Activated CD4-positive, alpha-beta T cell treated with anti-CD3 and anti-CD28 coated beads for 36 hours (primary cell): ENCODE results near the gene DDX19B. TPM values are rescaled to one million over a fixed set of nuclear protein-coding genes. Genes with fewer than 3 reads are reported as not detected.

Source experiments
- ATAC-seq: fragments of 200-7000 bp; cut with Tn5 transposase; one replicate; pipeline ENCODE4 v1.10.0; 2021; ENCODE audit warnings: mild to moderate bottlenecking, moderate library complexity
- CTCF ChIA-PET: fragments of 350-600 bp; sonication (Branson Sonifier 250); formaldehyde crosslinking; loops from one replicate; lab custom pipeline; 2021; ENCODE audit warnings: antibody characterized with exemption; lab: Charles Lee
- POLR2A ChIA-PET: fragments of 350-600 bp; sonication (Branson Sonifier 250); formaldehyde crosslinking; loops from one replicate; lab custom pipeline; 2021; ENCODE audit warnings: antibody characterized with exemption, inconsistent platforms; lab: Charles Lee
- DNase-seq: peaks from one replicate; pipeline ENCODE4 v3.0.0-alpha.2; 2020
- H3K27ac Mint-ChIP-seq: one replicate; pipeline ENCODE4 v1.8.0; 2021; ENCODE audit warnings: mixed read lengths
- H3K27me3 Mint-ChIP-seq: one replicate; pipeline ENCODE4 v1.8.0; 2021; ENCODE audit warnings: mixed read lengths
- H3K36me3 Mint-ChIP-seq: one replicate; pipeline ENCODE4 v1.8.0; 2021; ENCODE audit warnings: low read depth, mixed read lengths
- H3K4me1 Mint-ChIP-seq: one replicate; pipeline ENCODE4 v1.8.0; 2021; ENCODE audit warnings: mixed read lengths
- H3K4me3 Mint-ChIP-seq: one replicate; pipeline ENCODE4 v1.8.0; 2021; ENCODE audit warnings: mild to moderate bottlenecking, moderate library complexity, mixed read lengths
- H3K9me3 Mint-ChIP-seq: one replicate; pipeline ENCODE4 v1.8.0; 2021; ENCODE audit warnings: low read depth, mixed read lengths
- intact Hi-C, 2 experiments: fragments of 100-400 bp; cut with DNase I in 1 of 2; cut with micrococcal nuclease in 1 of 2; formaldehyde crosslinking; loops; one replicate each; pipeline versions ENCODE4 v1.14.2 to v1.15.1; 2022 to 2024; cut with DNase I, micrococcal nuclease
- total RNA-seq, 2 experiments: library from RNA; stranded (reverse); gene quantifications; one replicate each; pipeline ENCODE4 v1.2.3, GENCODE V29; 2021

DDX19B gene
- total RNA-seq, 2 experiments from 2014 or later: 32.3 to 34.7 TPM

DNA sequence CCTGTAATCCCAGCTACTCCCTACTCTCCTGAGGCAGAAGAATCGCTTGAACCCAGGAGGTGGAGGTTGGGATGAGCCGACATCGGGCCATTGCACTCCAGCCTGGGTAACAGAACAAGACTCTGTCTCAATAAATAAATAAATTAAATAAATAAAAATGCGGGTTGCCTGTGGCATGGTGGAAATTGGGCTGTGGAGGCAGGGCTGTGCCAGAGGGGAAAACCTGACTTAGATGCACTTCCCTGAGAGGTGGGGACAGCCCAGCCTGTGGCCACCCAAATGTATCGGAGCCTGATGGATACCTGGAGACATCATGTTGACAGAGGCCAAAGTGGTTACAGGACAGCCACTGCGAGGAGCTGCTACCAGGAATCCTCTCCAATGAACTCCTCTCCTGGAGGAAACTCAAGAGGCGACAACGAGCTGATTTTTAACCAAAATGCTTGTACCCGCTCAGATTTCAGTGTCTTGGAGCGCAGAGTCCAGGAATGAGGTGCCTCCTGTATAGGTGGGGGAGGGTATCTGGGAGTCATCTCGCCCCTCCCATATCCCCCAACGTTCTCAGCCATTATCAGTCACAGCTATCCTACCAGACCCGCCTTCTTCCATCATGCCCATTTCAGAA is 80.0 kb downstream of the DDX19B start:
- ATAC-seq (no peak), DNase-seq (no peak)
- ChIA-PET CTCF (interaction anchor here (1.2 to 2.7 kb wide), 3 partner anchors 118 to 274 kb away, joined by 4 to 8 read pairs (median 4); partner anchors contain the start of gene COG4), POLR2A (interaction anchor here (1.1 to 2.9 kb wide), 3 partner anchors 33 to 146 kb away, joined by 4 to 27 read pairs (median 17); partner anchors contain the start of genes COG4 and DDX19A)
- H3K4me3 Mint-ChIP-seq: peak overlapping the region; percentile 86
- peaks cover 12% of the 10 kb centered on the region for H3K4me1 Mint-ChIP-seq
- H3K27me3 Mint-ChIP-seq: no peaks in the 10 kb centered on the region
- peak overlapping the region; percentile 31 for H3K27ac Mint-ChIP-seq
- peaks cover 25% of the 10 kb centered on the region for H3K36me3 Mint-ChIP-seq
- H3K9me3 Mint-ChIP-seq: no peaks in the 10 kb centered on the region
- intact Hi-C loops: no loop called here

- H3K27ac Mint-ChIP-seq: peak overlapping the region; percentile 91
- H3K9me3 Mint-ChIP-seq: no peaks in the 10 kb centered on the region
- H3K4me1 Mint-ChIP-seq: peaks cover 12% of the 10 kb centered on the region
- peak; percentile 45 for ATAC-seq
- ChIA-PET POLR2A (interaction anchor here (0.6 to 2.9 kb wide), 13 partner anchors 10 to 816 kb away, joined by 3 to 27 read pairs (median 4); partner anchors contain the start of genes AARS1, COG4, DDX19A and ST3GAL2), CTCF (interaction anchor here (0.6 to 2.7 kb wide), 11 partner anchors 10 to 391 kb away, joined by 3 to 8 read pairs (median 4); partner anchors contain the start of gene FCSK)
- peaks cover 23% of the 10 kb centered on the region for H3K36me3 Mint-ChIP-seq
- intact Hi-C loops: loop anchor here (1.0 to 5.0 kb wide), 3 partner anchors 50 to 272 kb away; partner anchors contain the start of gene AARS1 (in 1 of the 2)
- no peaks in the 10 kb centered on the region for H3K27me3 Mint-ChIP-seq
- H3K4me3 Mint-ChIP-seq: peak overlapping the region; percentile 86
- DNase-seq: peak; percentile 92
Measured at GRCh38 chr16:70380248-70380918, 81.4 kb downstream of the DDX19B start.

DNA sequence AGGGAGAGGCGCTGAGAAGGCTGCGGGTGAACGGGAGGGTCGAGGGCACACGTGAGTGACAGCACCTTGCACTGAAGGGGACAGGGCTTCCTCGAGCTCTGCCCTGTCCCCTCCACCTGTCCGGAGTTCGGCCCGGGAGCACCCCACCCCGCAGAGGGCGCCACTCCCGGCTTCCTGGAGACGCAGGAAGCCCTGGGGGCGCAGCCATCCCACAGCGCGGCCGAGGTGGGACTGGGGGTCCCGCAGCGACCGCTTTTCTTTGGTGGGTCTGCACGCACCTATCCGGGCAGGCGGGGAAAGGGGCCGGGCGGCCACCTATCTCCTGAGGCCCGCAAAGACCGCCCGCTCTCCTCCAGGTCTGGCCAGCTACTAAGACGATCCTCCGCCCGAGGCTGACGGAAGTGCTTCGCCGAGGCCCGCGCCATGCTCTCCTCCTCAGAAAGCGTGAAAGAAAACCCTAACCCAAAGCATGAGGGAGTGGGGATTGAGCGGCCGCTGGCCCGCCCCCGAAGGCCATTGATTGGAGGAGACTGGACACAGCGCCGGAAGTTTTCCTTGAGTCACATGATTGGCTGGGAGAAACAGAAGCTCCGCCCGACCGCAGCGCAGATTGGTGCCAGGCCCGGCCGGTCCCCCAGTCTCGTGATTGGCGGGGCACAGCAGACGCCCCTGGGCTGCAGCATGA is 82.1 kb downstream of the DDX19B start:
- POLR2A ChIA-PET: interaction anchor here (0.6 to 2.9 kb wide), 23 partner anchors 13 to 817 kb away, joined by 3 to 27 read pairs (median 4); partner anchors contain the start of genes AARS1, COG4, DDX19A and DDX19B
- no peaks in the 10 kb centered on the region for H3K9me3 Mint-ChIP-seq
- H3K27ac Mint-ChIP-seq: peak overlapping the region; percentile 91
- intact Hi-C loops: loop anchor here (1.0 to 5.0 kb wide), 10 partner anchors 23 to 271 kb away; partner anchors contain the start of genes COG4 (in 2 of the 2), DDX19A (in 2 of the 2), FCSK (in 2 of the 2) and SF3B3 (in 2 of the 2)
- no peaks in the 10 kb centered on the region for H3K27me3 Mint-ChIP-seq
- peak; percentile 93 for ATAC-seq
- CTCF ChIA-PET: interaction anchor here (0.7 to 2.7 kb wide), 10 partner anchors 10 to 390 kb away, joined by 3 to 8 read pairs (median 4); partner anchors contain the start of gene FCSK
- peak overlapping the region; percentile 86 for H3K4me3 Mint-ChIP-seq
- H3K4me1 Mint-ChIP-seq: peaks cover 12% of the 10 kb centered on the region
- DNase-seq: peak; percentile 98
- peaks cover 18% of the 10 kb centered on the region for H3K36me3 Mint-ChIP-seq

DNA sequence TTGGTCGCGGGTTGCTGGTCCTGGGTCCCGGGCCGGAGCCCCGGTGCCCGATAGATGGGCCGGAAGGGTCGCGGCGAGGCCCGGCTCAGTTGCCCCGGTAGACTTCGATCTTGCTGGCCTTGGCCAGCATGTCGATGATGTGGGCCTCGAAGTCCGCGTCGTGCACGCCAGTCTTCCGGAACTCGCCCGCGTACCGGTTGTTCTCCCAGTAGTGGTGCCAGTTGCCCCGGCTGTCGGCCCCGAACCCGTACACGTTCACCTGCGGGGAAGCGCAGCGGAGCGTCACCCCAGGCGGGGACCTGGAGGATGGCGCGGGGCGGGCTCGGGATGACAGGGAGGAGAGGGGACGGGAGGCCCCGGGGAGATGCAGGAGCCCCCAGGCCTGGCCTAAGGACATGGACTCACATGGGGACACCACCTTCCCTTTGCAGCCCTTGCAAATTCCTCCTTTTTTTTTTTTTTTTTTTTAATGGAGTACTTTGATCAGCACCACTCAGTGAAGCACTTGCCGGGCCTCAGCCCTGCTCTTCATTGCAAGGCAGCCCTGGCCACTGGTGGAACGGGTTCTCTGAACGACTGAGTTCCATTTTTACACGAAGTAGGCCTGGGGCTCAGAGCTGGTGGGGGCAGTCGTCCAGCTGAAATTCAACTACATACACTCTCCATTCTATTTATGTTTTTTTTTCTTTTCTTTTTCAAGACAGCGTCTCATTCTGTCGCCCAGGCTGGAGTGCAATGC is 82.8 kb downstream of the DDX19B start:
- CTCF ChIA-PET: interaction anchor here (0.7 to 1.9 kb wide), 5 partner anchors 9 to 132 kb away, joined by 3 to 8 read pairs (median 5); partner anchors contain the start of gene FCSK
- POLR2A ChIA-PET: interaction anchor here (0.6 to 2.9 kb wide), 18 partner anchors 12 to 540 kb away, joined by 3 to 27 read pairs (median 4); partner anchors contain the start of genes AARS1, COG4, DDX19A and DDX19B
- no peaks in the 10 kb centered on the region for H3K27me3 Mint-ChIP-seq
- intact Hi-C loops: loop anchor here (1.0 to 5.0 kb wide), 9 partner anchors 23 to 271 kb away; partner anchors contain the start of genes COG4 (in 2 of the 2), DDX19A (in 2 of the 2), FCSK (in 2 of the 2) and SF3B3 (in 2 of the 2)
- peaks cover 12% of the 10 kb centered on the region for H3K4me1 Mint-ChIP-seq
- ATAC-seq (peak; percentile 18), DNase-seq (no peak)
- H3K36me3 Mint-ChIP-seq: peaks cover 14% of the 10 kb centered on the region
- peak overlapping the region; percentile 78 for H3K27ac Mint-ChIP-seq
- peak overlapping the region; percentile 86 for H3K4me3 Mint-ChIP-seq
- H3K9me3 Mint-ChIP-seq: no peaks in the 10 kb centered on the region

GRCh38 chr16:70383421-70383960 is 84.5 kb downstream of the DDX19B start:
- intact Hi-C loops: loop anchor here (5.0 kb wide), 1 partner anchor 269 kb away; no protein-coding TSS in a partner anchor
- H3K4me3 Mint-ChIP-seq: no peak overlapping the region

More at GRCh38 chr16:70383421-70383960, 84.5 kb downstream of the DDX19B start:
- peaks cover 9% of the 10 kb centered on the region for H3K4me1 Mint-ChIP-seq
- H3K36me3 Mint-ChIP-seq: peaks cover 14% of the 10 kb centered on the region
- no peaks in the 10 kb centered on the region for H3K9me3 Mint-ChIP-seq
- ATAC-seq (no peak), DNase-seq (no peak)
- ChIA-PET CTCF (interaction anchor here (0.7 to 1.3 kb wide), 3 partner anchors 11 to 139 kb away, joined by 3 to 4 read pairs (median 3); partner anchors contain the start of gene COG4), POLR2A (no interaction called here)
- H3K27ac Mint-ChIP-seq: no peak overlapping the region
- no peaks in the 10 kb centered on the region for H3K27me3 Mint-ChIP-seq

Other genes starting within 250 kb of the DDX19B start
- 10 to 100 TPM; 26.4 to 26.7 TPM for gene PDPR, start 184.9 kb upstream of the DDX19B start, total RNA-seq
- gene CLEC18C, start 125.4 kb upstream of the DDX19B start, total RNA-seq: under 1 TPM in 1 of 2 experiments, not detected in 1; 0.25 TPM
- gene EXOSC6, start 47.2 kb upstream of the DDX19B start, total RNA-seq: 10 to 100 TPM; 18.7 to 23.5 TPM
- gene AARS1, start 9.7 kb upstream of the DDX19B start, total RNA-seq: 100 to 1,000 TPM; 180 to 189 TPM
- gene DDX19A, start 47.7 kb downstream of the DDX19B start, total RNA-seq: 10 to 100 TPM; 47.7 to 52.9 TPM
- 10 to 100 TPM; 14.8 to 16.6 TPM for gene ST3GAL2, start 139.9 kb downstream of the DDX19B start, total RNA-seq
- 10 to 100 TPM; 10.3 to 13.4 TPM for gene FCSK, start 155.4 kb downstream of the DDX19B start, total RNA-seq
- gene COG4, start 224.4 kb downstream of the DDX19B start, total RNA-seq: 10 to 100 TPM; 33.5 to 37.6 TPM
- gene SF3B3, start 224.6 kb downstream of the DDX19B start, total RNA-seq: 100 to 1,000 TPM; 533 to 545 TPM